DLD1 (cell line): Measurements from ENCODE around the gene GARS1.

Source experiments
- in situ Hi-C: cut with HindIII; loops from 2 replicates; pipeline ENCODE4 v1.10.0; 2017; ENCODE audit warnings: low sequenced_read_pairs

GARS1 gene

DNA sequence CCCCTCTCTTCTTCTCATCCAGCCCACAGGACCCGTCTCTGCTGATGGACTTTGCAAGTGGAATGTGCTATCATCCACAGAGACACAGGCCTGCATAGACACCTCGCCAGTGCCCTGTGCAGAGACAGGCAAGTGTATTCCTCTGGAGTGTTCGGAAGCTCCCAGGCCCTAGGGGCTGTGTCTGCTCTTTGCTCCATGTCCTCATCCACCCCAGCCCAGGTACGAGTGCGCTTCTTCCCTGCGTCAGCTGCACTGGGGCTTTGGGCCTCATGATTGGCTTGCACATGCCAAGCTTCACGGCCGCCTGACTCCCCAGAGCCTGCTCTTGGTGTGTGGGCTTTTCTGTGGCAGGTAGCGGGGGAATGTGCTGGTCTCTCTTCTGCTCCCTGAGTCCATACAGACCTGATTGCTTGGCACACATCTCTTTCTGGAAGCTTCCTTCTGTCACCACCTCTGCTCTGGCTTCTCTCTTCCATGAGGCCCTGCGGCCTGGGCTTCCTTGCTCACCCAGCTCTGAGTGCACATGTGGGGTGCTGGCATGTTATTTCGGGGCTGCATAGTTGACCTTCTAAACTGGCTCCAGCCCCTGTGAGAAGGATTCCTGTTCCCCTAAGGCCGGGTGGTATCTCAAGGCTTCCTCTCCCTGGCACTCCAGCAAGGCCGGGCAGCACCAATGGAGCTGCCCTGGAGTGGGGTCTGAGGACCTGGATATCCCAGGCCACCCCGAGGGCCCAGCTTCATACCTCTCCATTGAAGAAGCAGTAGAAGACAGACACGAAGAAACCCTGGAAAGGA is 59.8 kb downstream of the GARS1 start:
- in situ Hi-C loops = no loop called here

DNA sequence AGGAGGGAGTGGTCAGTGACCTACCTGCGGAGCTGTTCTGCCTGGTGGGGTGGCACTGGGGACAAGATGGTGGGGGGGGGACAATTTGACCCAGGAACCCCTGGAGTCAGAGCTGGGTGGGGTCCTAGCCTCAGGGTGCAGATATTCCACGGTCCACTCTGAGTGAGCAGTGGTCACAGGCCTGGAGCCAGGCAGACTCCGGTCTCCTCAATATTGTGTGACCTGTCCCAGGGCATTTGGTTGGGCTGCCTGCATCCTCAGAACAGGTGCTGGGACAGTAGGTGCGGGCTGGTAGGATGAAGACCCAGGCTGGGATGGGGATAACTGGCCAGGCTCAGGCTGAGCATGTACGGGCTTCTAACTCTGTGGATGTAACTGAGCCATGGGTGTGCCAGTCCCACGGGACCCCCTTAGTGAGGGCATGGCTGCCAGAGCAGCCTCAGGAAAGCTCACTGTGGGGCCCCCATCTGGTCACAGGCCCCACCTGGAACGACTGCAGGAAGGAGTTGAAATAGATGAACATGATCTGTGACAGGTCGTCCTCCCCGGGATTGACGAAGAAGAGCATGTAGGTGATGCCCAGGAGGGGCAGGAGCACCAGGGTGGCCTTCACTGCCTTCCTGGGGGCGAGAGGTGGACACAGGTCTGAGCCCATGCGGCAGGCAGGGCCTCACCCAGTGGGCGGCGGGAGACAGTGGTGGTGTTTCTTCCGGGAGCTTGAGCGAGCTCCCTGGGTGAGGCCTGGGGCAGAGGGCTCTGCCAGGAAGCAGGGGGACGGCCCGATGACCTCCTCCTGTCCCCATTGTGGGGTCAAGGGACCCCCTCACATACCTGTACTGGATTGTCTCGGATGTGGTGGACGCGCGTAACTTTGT is 60.7 kb downstream of the GARS1 start:
- in situ Hi-C loops = no loop called here

DNA sequence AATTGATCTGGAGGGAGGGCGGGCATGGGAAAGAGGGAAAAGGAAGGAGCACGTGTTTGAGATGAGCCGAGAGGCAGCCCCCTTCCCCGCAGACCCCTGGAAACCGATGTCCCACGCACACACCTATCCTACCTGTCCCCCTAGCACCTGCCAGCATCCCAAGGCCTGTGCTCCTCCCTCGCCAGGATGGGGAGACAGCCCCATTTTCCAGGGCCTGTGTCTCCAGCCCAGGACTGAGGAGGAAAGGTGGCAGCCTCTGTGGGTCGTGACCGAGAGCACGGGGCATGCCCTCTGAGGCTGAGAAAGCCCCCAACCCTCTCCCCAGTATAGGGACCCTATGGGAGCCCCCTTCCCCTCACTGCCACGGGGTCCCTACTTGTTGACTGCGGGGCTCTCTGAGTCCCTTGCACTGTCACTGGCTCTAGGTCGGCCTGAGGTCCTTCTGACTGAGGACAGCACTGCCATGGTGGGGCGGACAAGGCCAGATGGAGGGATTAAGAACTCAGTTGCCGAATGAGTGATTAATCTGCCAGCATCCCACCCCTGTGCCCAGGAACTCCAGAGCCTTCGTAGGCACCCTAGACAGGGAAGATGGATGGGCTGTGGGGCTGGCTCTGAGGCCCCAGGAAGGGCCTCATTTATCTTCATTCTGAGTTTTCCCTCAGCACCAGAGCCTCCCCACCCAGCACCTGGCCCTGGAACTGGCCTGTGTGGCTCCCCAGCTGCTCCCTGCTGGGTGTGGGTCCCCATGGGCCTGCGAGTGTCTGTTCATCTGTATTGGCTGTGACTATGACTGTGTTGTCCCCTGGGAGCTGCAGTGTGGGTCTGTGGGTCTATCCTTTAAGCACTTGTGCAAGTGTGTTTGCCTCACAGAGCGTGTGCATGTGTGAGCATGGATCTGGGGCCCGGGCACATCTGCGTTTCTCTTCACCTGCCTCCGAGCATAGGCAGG is 61.6 kb downstream of the GARS1 start:
- in situ Hi-C loops = no loop called here

DNA sequence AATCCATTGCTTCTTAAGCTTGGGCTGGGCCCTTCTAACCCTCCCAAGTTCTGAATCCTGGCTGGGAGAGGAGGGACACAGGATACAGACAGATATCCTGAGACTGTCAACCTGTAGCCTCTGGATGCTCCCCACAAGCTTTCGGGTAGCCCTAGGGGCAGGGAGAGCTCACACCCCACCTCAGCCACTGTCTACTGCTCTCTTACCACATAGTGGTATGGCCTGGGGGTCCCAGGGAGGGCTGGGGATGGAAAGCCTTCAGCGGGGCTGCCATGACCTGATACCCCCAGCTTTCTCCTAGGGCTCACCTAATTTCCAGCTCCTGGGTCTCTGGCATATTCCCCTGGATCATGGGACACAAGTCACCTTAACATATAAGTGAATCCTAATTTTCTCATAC is 62.5 kb downstream of the GARS1 start:
- in situ Hi-C loops = no loop called here

DNA sequence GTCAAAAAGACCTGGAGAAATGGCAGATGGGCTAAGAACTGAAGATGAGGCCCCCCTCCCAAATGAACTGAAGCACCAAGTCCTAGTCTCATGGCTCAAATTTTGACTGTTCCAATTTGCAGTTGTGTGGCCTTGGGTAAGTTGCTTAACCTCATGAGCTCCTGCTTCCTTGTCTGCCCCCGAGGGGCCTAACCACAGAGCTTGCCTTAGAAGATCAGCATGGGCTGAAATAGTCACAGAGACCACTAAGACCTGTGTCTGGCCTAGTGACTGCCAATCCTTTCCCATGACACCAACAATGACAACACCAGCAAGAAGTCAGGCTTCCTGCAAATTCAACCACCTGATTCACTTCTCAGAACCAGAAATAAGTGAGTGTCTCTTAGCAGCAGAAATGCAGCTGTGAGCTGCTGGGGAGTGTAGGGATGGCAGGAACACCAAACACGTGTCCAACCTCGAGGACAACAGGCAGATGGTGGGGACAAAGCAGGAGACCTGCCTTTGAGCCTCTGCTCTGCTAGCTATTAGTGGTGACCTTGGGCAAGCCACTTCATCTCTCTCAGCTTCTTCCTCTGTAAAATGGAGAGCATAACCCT is 63.9 kb downstream of the GARS1 start:
- in situ Hi-C loops = no loop called here

DNA sequence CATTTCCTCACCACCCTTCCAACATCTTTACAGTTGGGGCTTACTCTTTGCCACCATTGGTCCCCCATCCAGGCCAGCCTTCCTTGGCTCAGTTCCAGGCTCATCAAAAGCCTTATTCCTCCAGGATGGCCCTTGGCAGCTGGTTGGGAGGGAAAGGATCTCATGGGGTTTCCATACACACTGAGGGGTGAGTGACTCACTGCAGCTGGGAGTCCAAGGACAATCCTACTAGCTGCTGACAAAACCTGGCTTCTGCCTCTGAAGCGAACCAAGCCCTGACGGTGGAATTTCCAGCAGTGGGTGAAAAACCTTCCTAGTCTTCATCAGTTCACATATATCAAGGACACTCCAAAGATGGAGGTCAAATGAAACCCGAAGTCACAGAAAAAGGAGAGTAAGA is 64.6 kb downstream of the GARS1 start:
- in situ Hi-C loops = no loop called here

DNA sequence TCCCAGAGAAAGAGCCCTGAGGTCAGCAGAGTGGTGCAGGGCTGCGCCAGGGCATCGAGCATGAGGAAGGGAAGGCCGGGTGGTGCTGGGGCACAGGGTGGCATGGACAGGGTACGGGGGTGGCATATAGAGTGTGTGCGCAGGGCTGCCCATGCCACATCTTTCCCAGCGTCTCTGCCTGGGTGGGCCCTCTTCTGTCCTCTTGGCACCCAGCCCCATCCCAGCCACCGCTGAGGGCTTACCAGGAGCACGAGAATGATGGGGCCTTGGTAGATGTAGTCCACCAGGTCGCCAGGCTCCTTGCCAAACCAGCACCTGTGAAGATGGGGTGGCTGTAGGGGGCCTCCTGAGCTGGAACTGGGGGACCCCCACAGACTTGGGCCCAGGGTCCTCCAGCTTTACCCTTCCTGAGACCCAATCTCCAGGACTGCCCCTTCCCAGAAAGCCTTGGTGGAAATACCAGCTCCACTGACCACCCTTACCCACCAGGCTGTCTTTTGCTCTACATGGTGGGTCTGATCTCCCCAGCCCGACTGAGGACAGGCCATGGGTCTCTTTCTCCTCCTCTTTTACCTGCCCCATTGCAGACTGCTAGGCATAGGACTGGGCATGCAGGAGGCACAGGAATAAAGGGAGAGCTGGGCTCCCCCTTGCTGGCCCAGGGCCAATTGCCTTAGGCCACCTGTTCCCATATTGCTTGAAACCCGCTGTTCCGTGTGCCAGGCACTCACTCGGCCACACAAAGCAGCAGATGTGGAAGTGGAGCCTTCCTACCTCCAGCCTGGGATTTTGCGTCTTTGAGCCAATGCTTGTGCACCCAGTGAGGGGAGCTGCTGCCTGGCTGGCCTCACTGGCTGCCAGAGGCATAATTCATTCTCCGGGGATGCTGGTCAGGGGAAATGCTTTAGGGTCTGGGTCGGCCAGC is 65.9 kb downstream of the GARS1 start:
- in situ Hi-C loops = no loop called here

DNA sequence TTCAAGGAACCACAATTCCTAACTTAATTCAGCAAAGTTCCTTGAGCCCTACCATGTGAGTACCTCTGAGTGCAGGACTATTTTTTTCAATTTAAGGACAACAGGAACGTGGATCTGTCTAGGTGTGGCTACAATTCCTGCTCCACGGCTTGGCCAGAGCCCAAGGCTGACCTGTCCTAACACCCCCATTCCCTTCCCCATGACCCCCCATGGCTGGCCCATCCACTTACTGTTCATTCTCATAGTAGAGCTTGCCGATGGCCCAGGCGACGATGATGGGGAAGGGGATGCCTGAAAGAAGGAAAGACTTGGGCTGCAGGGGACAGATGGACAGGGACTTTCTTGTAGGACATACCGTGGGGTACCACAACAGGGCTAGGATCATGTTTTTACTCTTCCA is 67.2 kb downstream of the GARS1 start:
- in situ Hi-C loops = no loop called here

DNA sequence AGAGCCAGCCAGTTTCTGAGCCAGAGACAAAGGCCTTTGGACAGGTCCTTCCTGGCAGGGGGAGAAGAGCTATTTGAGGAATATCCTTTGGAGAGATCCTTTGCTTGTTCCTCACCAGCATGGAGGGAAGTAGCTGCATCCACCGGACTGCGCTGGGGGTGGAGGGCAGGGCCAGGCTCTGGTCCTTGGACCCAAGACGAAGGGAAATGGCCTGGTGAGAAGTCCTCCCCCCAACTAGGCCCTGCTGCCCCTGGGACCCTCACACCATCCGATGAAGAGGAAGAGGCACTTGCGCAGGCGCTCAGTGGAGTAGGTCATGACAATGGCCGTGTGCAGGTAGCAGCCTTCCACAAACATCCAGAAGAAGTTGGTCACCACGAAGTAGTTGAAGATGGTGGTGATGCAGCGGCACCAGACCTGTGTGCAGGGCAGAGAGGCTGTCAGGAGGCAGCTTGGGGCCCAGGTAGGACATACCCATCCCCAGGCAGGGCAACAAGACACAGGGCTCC is 67.8 kb downstream of the GARS1 start:
- in situ Hi-C loops = no loop called here

DNA sequence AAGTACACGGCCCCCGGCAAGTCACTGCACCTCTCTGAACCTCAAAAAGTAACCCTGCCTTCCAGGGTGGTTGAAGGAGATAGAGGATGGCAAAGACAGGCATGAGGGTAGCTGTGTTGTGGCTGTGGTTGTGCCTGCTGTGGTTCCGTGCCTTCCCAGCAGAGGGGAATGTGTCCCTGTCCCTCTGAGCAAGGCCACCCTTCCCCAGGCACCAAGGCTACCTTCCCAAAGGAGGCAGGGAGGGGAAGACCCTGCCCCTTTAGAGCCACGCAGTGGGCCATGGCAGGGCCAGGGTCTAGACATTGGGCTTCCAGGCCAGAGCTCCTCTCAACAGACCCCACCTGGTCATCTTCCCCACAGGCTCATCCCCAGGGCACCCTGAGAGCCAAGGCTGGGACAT is 68.7 kb downstream of the GARS1 start:
- in situ Hi-C loops = no loop called here

DNA sequence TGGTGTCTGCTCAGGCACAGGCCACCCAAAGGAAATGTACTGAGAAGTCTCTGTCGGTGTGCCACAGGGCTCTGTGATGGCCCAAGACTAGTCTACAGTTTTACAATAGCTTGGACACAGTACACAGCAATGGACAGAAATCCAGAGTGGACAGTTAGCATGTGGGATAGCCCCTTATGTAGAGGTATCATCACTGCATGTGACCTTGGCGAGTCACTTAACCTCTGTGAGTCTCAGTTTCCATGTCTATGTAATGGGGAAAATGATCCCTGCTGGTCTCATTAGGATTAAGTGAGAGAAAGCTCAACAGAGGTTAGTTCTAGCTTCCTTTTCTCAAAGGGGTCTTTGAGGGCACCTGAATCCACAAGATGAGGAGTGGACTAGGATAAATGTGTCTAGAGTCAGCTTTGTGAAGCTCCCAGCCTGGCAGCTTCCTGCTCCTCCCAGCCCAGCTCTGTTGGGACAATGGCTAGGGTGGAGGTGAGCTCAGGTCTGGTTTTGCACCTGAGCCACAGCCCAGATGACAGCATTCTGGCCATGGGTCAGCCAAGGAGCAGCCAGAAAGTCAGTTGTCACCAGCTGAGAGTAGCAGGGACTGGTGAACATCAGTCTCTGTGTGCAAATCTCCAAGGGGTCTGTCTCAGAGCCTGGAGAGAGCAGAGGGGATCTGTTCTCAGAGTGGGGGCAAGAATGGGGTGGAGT is 69.7 kb downstream of the GARS1 start:
- in situ Hi-C loops = no loop called here

DNA sequence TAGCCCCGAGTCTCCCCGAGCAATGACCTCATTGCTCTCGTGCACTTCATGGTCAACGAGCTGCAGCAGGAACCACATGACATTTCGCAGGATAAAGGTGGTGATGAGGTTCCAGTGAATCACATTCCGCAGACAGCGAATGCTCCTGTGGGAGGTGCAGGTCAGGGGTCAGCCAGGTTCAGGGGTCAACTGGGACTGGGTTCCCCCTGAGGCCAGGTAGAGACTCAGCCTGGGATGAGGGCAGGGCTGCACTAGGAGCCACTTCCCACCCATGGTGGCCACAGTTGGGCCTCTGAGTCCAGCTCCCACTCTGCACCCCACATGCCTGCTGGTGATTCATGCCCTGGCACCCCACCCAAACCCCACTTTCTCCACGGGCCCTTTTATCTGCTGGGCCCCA is 70.4 kb downstream of the GARS1 start:
- in situ Hi-C loops = no loop called here

DNA sequence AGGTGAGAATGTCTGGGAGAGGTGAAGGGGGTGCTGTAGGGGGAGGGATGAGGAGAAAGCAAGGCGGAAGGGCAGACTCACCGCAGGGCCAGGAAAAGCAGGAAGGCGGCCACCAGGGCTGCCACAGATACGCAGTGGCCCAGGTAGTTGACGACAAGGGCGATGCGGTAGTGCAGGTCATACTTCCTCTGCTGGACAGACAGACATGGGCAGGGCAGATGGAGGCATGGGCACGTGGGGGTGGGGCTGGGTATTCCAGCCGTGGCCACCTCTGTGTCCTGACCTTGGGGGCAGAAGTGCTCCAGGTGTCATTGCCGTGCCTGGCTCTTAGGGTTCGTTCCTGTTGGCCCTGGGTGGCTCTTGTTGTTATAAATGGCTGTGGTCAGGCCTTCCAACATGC is 70.8 kb downstream of the GARS1 start:
- in situ Hi-C loops = no loop called here

DNA sequence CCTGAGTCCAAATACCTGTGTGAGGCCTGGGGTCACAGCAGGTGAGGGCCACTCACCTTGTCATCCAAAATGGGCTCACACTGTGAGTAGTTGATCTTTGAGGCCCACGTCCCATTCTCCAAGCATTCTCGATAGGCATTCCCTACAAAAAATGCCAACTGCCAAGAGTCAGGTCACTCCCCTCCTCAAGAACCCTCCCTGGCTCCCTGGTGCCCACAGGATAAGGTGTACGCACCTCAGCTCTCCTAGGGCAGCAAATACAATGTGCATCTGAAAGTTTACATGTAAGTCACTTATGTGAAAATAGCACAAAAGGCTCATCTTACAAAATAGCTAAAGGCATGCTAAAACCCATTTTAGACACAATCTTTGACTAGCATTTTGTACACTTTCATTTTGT is 72.5 kb downstream of the GARS1 start:
- in situ Hi-C loops = no loop called here

DNA sequence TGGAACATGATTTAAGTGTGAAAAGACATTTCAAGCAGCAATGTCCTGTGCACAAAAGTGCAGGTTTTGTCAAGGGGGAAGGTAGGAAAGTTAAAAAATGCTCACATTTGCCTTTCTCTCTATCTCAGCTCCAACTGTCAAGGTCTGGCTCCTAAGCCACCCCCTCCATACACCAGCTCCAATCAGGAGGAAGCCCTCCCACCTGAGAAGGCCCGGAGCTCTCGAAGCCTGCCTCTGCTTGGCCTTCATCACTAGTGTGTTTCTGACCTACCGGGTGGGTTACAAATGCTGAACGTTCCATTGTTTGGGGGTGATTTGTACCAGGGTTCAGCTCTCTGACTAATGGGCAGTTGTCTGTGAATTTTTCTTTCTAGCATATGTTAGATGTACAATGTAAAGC is 73.4 kb downstream of the GARS1 start:
- in situ Hi-C loops = no loop called here

DNA sequence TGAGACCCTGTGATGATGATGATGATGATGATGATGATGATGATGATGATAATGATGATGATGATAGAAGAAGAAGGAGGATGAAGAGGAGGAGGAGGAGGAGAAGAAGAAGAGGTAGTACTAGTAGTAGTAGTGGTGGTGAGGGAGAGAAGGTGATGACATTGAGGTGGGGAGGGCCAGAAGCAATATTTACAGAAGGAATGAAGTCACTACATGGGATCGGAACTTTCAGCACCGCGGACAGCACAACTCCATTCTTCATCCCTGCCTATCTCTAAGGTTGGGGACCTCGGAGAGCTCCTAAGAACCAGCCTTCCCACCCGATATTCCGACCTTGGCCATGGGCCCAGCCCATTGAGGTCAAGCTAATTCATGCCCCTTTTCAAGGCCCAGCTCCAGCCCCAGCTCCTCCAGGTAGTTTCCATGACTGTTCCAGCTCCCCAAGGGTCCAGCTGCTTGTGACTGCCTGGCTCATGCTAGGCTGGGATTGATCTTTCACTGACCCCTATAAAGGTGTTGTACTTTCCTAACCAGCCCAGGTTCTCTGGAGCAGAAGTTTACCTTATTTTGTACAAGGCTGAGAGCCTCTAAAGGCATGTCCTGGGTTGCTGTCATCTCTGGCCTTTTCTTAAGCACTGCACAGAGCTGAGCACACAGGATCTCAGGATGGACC is 77.3 kb downstream of the GARS1 start:
- in situ Hi-C loops = no loop called here

DNA sequence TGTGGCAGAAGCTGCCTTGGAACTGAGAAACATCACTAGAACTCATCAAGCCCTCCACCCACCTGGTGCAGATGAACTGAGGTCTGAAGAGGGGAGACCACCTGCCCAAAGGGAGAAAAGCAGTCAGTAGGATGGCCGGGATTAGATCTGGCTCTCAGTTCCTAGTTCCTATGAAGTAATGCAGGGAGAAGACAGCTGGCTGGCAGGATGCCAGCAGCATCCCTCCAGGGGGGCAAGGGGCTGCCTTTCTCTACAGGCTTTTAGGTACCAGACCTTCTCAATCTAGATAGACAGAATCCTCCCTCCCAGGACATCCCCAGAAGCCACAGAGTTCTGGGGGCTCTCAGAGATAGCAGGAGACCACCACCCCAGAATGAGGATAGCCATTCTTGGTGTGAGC is 79.7 kb downstream of the GARS1 start:
- in situ Hi-C loops = no loop called here

DNA sequence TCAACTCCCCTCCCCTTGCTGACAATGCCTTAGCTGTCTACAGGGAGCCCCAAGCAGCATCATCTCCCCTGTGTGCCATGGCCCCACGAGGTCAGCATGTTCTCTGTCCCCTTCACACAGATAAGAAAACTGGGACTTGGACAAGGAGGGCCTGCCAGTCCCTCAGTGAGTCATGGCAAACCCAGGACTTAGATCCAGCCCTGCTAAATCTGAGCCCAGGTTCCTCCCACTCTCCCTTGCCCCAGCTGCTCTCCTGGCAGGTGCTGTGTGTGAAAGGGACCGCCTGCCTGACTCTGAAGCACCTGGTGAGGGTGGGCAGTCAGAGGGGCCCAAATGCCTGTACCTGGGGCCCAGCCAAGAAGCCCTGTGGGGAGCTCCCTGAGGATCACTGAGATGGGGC is 80.2 kb downstream of the GARS1 start:
- in situ Hi-C loops = no loop called here
